H9 (cell line): Measurements from ENCODE around the gene FZD10. TPM values are rescaled to one million over a fixed set of nuclear protein-coding genes. Genes with fewer than 3 reads are reported as not detected.

ENCODE experiments used
- DNase-seq: peaks from one replicate; pipeline ENCODE4 v3.0.0-alpha.2; 2017
- H2AFZ ChIP-seq: one replicate; pipeline ENCODE4 v1.6.1; 2013; ENCODE audit warnings: mild to moderate bottlenecking, low read length, control low read depth, moderate library complexity
- H2AK5ac ChIP-seq: 2 replicates; pipeline ENCODE4 v1.6.1; 2013; ENCODE audit warnings: low read length, control low read depth, mixed read lengths; ENCODE audit not compliant: insufficient read length
- H2BK120ac ChIP-seq: one replicate; pipeline ENCODE4 v1.6.1; 2013; ENCODE audit warnings: low read depth, mild to moderate bottlenecking, low read length, control low read depth, inconsistent platforms; ENCODE audit not compliant: poor library complexity, severe bottlenecking
- H2BK12ac ChIP-seq: 2 replicates; pipeline ENCODE4 v1.6.1; 2013; ENCODE audit warnings: low read length, control low read depth, mixed read lengths, low read depth; ENCODE audit not compliant: insufficient read length
- H2BK15ac ChIP-seq: 2 replicates; pipeline ENCODE4 v1.6.1; 2013; ENCODE audit warnings: low read depth, low read length, control low read depth
- H2BK20ac ChIP-seq: one replicate; pipeline ENCODE4 v1.6.1; 2013; ENCODE audit warnings: low read depth, mild to moderate bottlenecking, low read length, control low read depth, inconsistent platforms; ENCODE audit not compliant: poor library complexity, severe bottlenecking
- H2BK5ac ChIP-seq: 2 replicates; pipeline ENCODE4 v1.6.1; 2013; ENCODE audit warnings: low read length, control low read depth, mixed read lengths; ENCODE audit not compliant: insufficient read length
- H3K14ac ChIP-seq: 2 replicates; pipeline ENCODE4 v1.6.1; 2013; ENCODE audit warnings: low read length, control low read depth; ENCODE audit not compliant: insufficient read depth
- H3K18ac ChIP-seq: 2 replicates; pipeline ENCODE4 v1.6.1; 2013; ENCODE audit warnings: low read depth, mild to moderate bottlenecking, mixed read lengths, low read length, control low read depth; ENCODE audit not compliant: insufficient read length
- H3K23ac ChIP-seq: 2 replicates; pipeline ENCODE4 v1.6.1; 2013; ENCODE audit warnings: low read length, control low read depth, mixed read lengths, low read depth; ENCODE audit not compliant: insufficient read length
- H3K23me2 ChIP-seq: 2 replicates; pipeline ENCODE4 v1.6.1; 2013; ENCODE audit warnings: low read depth, mild to moderate bottlenecking, mixed read lengths, low read length, control low read depth; ENCODE audit not compliant: insufficient read length, poor library complexity, severe bottlenecking
- H3K27ac ChIP-seq: 2 replicates; pipeline ENCODE4 v1.5.1; 2013; ENCODE audit warnings: low read length, control low read depth, mixed read lengths, low read depth; ENCODE audit not compliant: insufficient read length
- H3K27me3 ChIP-seq: 2 replicates; pipeline ENCODE4 v1.6.1; 2013; ENCODE audit warnings: low read length, control low read depth, inconsistent platforms; ENCODE audit not compliant: insufficient read depth
- H3K4ac ChIP-seq: 2 replicates; pipeline ENCODE4 v1.6.1; 2013; ENCODE audit warnings: low read depth, mild to moderate bottlenecking, control low read depth, inconsistent platforms, low read length, moderate library complexity
- H3K4me1 ChIP-seq: 2 replicates; pipeline ENCODE4 v1.6.1; 2013; ENCODE audit warnings: low read length, control low read depth, inconsistent platforms; ENCODE audit not compliant: insufficient read depth
- H3K4me2 ChIP-seq: 2 replicates; pipeline ENCODE4 v1.6.1; 2013; ENCODE audit warnings: low read length, control low read depth, mixed read lengths; ENCODE audit not compliant: insufficient read length, insufficient read depth
- H3K56ac ChIP-seq: 2 replicates; pipeline ENCODE4 v1.6.1; 2013; ENCODE audit warnings: low read depth, mild to moderate bottlenecking, mixed read lengths, low read length, control low read depth; ENCODE audit not compliant: insufficient read length
- H3K79me1 ChIP-seq: 2 replicates; pipeline ENCODE4 v1.6.1; 2013; ENCODE audit warnings: low read depth, mild to moderate bottlenecking, moderate library complexity, low read length, control low read depth, inconsistent platforms; ENCODE audit not compliant: insufficient read depth, poor library complexity, severe bottlenecking
- H3K79me2 ChIP-seq: 2 replicates; pipeline ENCODE4 v1.6.1; 2013; ENCODE audit warnings: low read length, control low read depth, inconsistent platforms; ENCODE audit not compliant: insufficient read depth
- H3K9ac ChIP-seq: 2 replicates; pipeline ENCODE4 v1.6.1; 2013; ENCODE audit warnings: low read length, control low read depth, mixed read lengths; ENCODE audit not compliant: insufficient read length; ENCODE audit errors: extremely low read depth
- H3K9me3 ChIP-seq: one replicate; pipeline ENCODE4 v1.6.1; 2013; ENCODE audit warnings: low read depth, low read length, inconsistent platforms; ENCODE audit not compliant: control insufficient read depth
- H3T11ph ChIP-seq: one replicate; pipeline ENCODE4 v1.6.1; 2013; ENCODE audit warnings: mild to moderate bottlenecking, low read length, control low read depth, inconsistent platforms
- H4K20me1 ChIP-seq: one replicate; pipeline ENCODE4 v1.6.1; 2013; ENCODE audit not compliant: control insufficient read depth, insufficient read length, insufficient read depth
- H4K5ac ChIP-seq: 2 replicates; pipeline ENCODE4 v1.6.1; 2013; ENCODE audit warnings: low read depth, mild to moderate bottlenecking, mixed read lengths, low read length, control low read depth; ENCODE audit not compliant: insufficient read length
- H4K8ac ChIP-seq: replicated peaks from 2 replicates; pipeline ENCODE4 v1.6.1; 2013; ENCODE audit warnings: low read length, control low read depth, mixed read lengths, low read depth; ENCODE audit not compliant: insufficient read length
- H4K91ac ChIP-seq: 2 replicates; pipeline ENCODE4 v1.6.1; 2013; ENCODE audit warnings: low read depth, mild to moderate bottlenecking, moderate library complexity, mixed read lengths, low read length, control low read depth; ENCODE audit not compliant: insufficient read length
- H3K27ac Mint-ChIP-seq, 3 experiments: 2 replicates in 2 of 3; 3 replicates in 1 of 3; pipeline ENCODE4 v1.8.0; 2020 to 2021; ENCODE audit warnings: mixed read lengths in 3 of 3, mild to moderate bottlenecking in 1 of 3, moderate library complexity in 1 of 3
- H3K27me3 Mint-ChIP-seq: 2 replicates; pipeline ENCODE4 v1.8.0; 2021; ENCODE audit warnings: low read depth, mild to moderate bottlenecking, moderate library complexity, mixed read lengths
- H3K36me3 Mint-ChIP-seq, 3 experiments: 2 replicates in 2 of 3; 3 replicates in 1 of 3; pipeline ENCODE4 v1.8.0; 2020 to 2021; ENCODE audit warnings: low read depth in 3 of 3, mixed read lengths in 3 of 3; ENCODE audit not compliant: insufficient read depth in 1 of 3
- H3K4me1 Mint-ChIP-seq, 2 experiments: 2 replicates each; pipeline ENCODE4 v1.8.0; 2020; ENCODE audit warnings: mixed read lengths in 2 of 2
- H3K4me3 Mint-ChIP-seq, 2 experiments: 2 replicates in 1 of 2; 3 replicates in 1 of 2; pipeline ENCODE4 v1.8.0; 2020 to 2021; ENCODE audit warnings: mild to moderate bottlenecking in 2 of 2, mixed read lengths in 2 of 2, moderate library complexity in 1 of 2
- H3K9me3 Mint-ChIP-seq, 2 experiments: 2 replicates in 1 of 2; 3 replicates in 1 of 2; pipeline ENCODE4 v1.8.0; 2020; ENCODE audit warnings: mild to moderate bottlenecking in 2 of 2, mixed read lengths in 2 of 2, moderate library complexity in 1 of 2
- WGBS: extraction: QIAGEN DNeasy Blood & Tissue Kit; methylation state at CpG from one replicate; pipeline ENCODE4 v1.1.7; 2013; ENCODE audit warnings: missing lambda C conversion rate, low lambda C conversion rate, mixed read lengths; ENCODE audit not compliant: insufficient read length; ENCODE audit errors: extremely low coverage; 5-methylcytosine and 5-hydroxymethylcytosine counted together
- total RNA-seq: library from RNA; stranded (reverse); gene quantifications from 2 replicates; pipeline ENCODE4 v1.2.1, GENCODE V29; 2021
- TF ChIP-seq, protein P1 (sequence below): fragments of 200-600 bp; sonication (generic); conservative IDR thresholded peaks from 3 replicates; pipeline ENCODE4 v1.8.0; 2021; ENCODE audit warnings: antibody characterized with exemption, mild to moderate bottlenecking

The FZD10 gene
- total RNA-seq, 1 experiment from 2014 or later, result 1.0 TPM

DNA sequence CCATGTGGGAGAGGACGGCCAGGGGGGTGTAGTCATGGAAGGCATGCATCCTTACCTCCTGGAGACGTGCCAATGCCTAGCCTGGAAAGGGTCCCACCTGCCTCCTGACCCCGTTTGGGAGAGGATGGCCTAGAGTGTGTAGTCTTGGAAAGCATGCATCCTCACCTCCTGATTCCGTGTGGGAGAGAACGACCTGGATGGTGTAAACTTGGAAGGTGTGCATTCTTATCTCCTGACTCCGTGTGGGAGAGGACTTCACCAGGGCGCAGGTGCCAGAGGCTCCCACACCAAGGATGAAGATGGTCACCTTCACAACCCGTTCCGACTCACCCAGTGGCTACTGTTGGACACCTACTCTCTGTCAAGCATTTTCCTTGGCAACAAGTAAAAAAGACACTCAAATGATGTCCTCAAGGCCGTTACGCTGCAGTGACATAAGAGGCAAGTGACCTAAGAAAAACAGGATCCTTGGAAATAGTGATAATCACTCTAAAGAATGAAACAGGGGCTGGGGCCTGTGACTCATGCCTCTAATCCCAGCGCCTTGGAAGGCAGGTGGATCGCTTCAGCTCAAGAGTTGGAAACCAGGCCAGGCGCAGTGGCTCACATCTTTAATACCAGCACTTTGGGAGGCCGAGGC is 37.5 kb upstream of the FZD10 start:
- H3K4me3 Mint-ChIP-seq, result no peak overlapping the region
- Histone ChIP-seq H4K91ac (no peak overlapping the region), H3K4me2 (no peak overlapping the region), H3T11ph (no peak overlapping the region), H3K56ac (no peak overlapping the region), H3K79me2 (no peaks in the 10 kb centered on the region), H2AK5ac (no peak overlapping the region), H2BK120ac (no peak overlapping the region), H4K5ac (no peak overlapping the region), H3K27me3 (no peaks in the 10 kb centered on the region), H3K27ac (no peak overlapping the region), H2BK20ac (no peak overlapping the region), H4K20me1 (no peaks in the 10 kb centered on the region), H3K14ac (no peak overlapping the region; the same call in 1 of the 2 replicates), H3K23ac (no peak overlapping the region), H3K23me2 (no peaks in the 10 kb centered on the region), H2BK12ac (no peak overlapping the region), H2BK5ac (no peak overlapping the region), H3K18ac (no peak overlapping the region), H2BK15ac (no peak overlapping the region), H3K9ac (no peak overlapping the region), H2AFZ (no peak overlapping the region), H3K9me3 (no peaks in the 10 kb centered on the region), H3K4me1 (no peaks in the 10 kb centered on the region), H4K8ac (no peak overlapping the region), H3K4ac (no peak overlapping the region), H3K79me1 (no peaks in the 10 kb centered on the region)
- no peak for DNase-seq
- H3K27me3 Mint-ChIP-seq, result peaks cover 77% of the 10 kb centered on the region
- no peak overlapping the region for H3K27ac Mint-ChIP-seq
- no CpG with 5 or more reads among the region's 15 CpGs for WGBS
- peaks cover 2 to 10% of the 10 kb centered on the region in 2 experiments; a peak in 2 of 4 replicates for H3K4me1 Mint-ChIP-seq
- TF ChIP-seq, protein P1, sequence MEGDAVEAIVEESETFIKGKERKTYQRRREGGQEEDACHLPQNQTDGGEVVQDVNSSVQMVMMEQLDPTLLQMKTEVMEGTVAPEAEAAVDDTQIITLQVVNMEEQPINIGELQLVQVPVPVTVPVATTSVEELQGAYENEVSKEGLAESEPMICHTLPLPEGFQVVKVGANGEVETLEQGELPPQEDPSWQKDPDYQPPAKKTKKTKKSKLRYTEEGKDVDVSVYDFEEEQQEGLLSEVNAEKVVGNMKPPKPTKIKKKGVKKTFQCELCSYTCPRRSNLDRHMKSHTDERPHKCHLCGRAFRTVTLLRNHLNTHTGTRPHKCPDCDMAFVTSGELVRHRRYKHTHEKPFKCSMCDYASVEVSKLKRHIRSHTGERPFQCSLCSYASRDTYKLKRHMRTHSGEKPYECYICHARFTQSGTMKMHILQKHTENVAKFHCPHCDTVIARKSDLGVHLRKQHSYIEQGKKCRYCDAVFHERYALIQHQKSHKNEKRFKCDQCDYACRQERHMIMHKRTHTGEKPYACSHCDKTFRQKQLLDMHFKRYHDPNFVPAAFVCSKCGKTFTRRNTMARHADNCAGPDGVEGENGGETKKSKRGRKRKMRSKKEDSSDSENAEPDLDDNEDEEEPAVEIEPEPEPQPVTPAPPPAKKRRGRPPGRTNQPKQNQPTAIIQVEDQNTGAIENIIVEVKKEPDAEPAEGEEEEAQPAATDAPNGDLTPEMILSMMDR, result no peak
- H3K36me3 Mint-ChIP-seq, result no peaks in the 10 kb centered on the region
- no peaks in the 10 kb centered on the region for H3K9me3 Mint-ChIP-seq
